ENCODE data around the gene TMEM38A.
A peak's percentile ranks its signal among the peaks of the same experiment; 100 is the strongest.
"Not testable (repeated sequence)": the region's sequence is repeated elsewhere in the genome, so short reads cannot be mapped to it uniquely, and the experiment has no call there.

Gene TMEM38A

DNA sequence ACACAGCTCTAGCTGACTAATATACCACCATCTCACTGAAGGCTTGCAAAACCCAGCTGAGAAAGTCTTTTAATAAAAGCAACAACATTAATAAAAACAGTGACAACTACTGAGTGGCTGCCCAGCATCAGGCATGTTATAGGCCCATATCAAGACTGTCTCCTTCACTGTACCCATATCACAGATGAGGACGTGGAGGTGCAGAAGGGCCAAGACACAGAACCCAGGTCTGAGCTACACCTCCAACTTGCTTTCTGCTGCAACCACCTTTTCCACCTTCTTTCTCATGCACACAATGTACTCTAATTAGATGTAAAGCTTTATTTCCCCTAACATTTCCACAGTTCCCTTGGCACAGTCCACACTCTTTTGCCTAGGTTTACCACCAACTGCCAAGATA is 22.3 kb upstream of the TMEM38A start:
- DNase-seq, result no peak

DNA sequence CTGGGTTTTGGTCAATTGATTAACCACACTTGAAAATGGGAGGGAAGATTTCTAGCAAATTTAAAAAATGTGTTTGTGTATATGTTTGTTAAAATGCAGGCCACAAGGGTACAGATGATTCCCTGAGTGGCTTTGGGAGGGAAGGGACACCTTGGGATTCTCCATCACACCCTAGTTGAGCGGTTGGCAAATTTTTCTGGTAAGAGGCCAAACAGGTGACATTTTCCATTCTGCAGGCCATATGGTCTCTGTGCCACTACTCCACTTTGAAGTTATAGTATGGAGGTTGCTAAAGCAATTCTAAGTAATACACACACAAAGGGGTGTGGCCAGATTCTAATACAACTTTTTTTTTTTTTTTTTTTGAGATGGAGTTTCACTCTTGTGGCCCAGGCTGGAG is 20.0 kb upstream of the TMEM38A start:
- no peak for DNase-seq

DNA sequence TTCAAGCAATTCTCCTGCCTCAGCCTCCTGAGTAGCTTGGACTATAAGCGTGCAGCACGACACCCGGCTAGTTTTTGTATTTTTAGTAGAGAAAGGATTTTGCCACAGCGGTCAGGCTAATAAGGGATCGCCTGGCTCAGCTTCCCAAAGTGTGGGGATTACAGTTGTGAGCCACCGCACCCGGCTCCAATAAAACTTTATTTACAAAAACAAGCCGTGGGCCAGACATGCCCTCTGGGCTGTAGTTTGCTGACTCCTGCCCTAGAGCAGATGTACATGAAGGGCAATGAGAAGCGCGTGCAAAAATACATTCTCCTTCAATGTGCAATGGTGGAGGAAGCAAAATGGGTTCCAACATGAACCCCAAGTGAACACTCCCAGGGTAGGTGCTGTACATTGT is 19.2 kb upstream of the TMEM38A start:
- DNase-seq, result no peak

DNA sequence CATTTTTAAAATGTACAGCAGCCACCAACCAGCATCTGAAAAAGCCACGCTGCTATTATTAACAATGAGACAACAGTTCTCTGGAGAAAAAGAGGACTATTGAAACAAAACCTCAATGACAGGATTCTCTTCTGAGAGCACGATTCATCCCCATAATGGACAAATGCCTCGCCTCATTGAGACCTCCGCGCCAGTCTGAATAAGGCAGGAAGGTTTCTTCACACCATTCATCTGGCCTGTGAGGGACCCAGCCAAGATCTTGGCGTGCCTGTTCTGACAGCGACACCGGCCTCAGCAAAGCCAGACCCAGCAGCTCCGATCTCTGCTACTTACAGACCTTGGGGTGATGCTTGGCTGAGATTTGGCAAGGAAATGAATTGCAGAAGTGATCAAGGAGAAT is 15.8 kb upstream of the TMEM38A start:
- DNase-seq, result no peak

DNA sequence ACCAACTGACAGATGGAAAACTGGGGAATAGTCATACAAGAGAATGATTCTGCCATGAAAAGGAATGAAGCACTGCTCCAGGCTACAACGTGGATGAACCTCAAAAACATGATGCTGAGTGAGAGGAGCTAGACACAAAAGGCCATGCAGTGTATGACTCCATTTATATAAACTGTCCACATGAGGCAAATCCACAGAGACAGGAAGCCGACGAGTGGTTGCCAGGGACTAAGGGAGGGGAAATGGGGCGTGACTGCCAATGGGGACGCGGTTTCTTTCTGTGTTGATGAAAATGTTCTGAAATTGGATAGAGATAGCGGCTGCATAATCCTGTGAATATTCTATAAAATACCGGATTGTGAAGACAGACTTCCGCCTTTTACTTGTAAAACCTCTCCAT is 11.2 kb upstream of the TMEM38A start:
- DNase-seq, result no peak

DNA sequence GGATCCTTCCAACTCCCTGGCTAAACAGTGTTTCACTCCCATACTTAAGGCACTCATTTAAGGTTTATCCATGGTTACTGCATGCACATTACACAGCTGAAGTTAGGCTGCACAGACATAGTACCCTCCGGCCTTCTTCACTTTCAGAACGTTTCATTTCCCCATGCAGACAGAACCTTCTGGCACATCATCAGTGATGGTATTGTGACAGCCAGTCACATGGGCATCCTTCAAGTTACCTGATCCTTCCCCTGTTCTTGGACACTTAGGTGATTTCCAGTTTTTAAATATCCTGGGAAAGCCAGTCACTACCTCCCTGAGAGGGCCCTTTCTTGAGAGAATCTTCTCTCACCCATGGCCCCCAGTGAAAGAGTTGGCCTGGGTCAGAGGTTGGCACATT is 10.1 kb upstream of the TMEM38A start:
- no peak for DNase-seq

DNA sequence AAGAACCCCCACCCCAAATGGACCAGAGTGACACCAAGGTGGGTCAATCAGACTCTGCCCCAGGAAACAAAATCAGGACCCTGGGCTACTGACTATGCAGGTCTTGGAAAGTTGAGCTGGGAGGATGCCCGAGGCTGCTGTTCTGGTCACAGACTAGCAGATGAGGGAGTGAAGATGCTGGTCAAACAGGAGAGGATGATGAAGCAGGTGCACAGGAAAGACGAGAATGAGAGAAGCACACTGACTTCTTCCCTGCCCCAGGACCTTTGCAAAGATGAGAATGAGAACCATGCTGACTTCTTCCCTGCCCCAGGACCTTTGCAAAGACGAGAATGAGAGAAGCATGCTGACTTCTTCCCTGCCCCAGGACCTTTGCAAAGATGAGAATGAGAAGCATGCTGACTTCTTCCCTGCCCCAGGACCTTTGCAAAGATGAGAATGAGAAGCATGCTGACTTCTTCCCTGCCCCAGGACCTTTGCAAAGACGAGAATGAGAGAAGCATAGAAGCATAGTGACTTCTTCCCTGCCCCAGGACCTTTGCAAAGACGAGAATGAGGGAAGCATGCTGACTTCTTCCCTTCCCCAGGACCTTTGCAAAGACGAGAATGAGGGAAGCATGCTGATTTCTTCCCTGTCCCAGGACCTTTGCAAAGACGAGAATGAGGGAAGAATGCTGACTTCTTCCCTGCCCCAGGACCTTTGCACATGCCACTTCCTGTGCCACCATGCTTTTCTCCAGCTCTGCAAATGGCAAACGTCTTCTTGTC is 9.3 kb upstream of the TMEM38A start:
- DNase-seq, result not testable (repeated sequence)

DNA sequence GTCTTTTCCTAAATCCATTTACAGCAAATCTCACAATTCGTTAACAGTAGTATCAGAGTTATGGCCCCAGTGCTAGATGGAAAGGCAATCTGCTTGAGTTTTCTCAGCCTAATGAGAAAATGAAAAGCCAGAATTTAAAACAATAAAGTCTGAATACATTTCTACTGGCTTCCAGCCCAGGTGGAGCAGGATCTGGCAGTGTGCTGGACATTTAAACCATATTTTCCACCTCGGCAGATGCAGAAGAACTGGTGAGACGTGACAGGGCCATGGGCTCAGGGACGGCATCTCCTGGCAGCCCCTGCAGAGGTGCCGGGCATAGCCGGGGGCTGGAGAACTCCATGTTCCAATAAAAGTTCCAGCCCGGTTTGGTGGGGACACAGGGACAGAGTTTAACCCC is 8.1 kb upstream of the TMEM38A start:
- DNase-seq, result no peak

DNA sequence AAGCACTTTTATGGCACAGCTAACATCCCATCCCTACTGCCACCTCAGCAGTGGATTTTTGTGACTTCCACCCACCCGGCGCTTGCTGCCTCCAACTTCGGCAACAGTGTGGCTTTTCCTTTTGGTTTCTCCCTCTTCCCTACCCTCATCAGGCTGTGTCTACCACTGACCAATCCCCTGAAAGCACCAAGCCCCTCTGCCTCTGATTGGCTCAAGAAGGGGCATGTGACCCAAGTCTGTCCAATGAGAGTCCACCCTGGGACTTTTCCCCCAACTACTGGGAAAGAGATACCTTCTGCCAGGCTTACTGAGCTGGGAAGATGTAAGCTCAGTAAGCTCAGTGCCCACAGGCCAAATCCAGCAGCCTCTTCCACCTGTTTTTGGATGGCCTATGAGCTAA is 6.8 kb upstream of the TMEM38A start:
- DNase-seq, result no peak

DNA sequence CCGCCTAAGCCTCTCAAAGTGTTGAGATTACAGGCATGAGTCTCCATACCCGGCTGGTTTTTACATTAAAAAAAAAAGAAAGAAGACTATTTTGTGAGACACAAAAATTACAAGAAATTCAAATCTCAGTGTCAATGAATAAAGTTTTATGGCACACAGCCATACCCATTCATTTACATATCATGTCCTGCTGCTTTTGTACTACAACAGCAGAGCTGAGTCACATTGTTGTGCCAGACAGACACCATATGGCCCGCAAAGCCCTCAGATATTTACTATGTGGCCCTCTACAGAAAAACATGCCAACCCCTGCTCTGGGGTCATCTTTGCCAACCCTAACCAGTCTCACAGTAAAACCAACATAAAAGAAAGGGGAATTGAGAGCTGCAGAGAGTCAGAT is 6.3 kb upstream of the TMEM38A start:
- DNase-seq, result peak in 1 of 2 experiments; percentile 40

DNA sequence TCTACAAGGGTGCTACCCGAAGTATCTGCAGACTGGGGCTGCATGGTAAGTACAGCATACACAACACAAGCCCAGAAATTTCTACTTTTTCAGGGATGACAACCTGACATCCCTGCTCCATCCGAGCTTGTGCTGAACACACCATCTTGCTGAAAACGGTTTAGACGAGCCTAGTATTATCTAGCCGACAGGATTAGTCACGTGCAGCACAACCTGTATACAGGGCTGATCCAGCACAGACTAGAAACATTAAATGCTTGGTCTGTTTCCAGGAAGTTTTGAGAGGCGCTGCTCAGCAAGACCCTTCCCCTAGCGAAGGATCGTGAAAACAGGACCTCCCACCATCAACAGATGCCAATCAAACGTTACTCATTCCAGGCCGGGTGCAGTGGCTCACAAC is 5.2 kb upstream of the TMEM38A start:
- no peak for DNase-seq

DNA sequence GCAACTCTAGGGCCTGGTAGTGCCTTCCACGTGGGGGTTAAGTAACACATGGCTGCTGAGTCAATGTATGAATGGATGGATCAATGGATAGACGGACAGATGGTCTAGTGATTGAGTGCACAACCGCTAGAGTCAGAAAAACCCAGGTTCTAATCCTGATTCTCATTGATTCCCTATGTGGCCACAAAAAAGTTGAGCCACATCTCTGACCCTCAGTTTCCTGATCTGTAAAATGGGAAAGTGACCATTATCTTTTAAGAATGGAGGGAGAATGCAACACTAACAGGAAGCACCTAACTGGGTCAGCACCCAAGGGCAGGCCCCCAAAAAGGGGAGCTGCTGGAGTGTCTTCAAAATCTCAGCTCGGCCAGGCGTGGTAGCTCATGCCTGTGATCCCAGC is 3.6 kb upstream of the TMEM38A start:
- DNase-seq, result no peak

DNA sequence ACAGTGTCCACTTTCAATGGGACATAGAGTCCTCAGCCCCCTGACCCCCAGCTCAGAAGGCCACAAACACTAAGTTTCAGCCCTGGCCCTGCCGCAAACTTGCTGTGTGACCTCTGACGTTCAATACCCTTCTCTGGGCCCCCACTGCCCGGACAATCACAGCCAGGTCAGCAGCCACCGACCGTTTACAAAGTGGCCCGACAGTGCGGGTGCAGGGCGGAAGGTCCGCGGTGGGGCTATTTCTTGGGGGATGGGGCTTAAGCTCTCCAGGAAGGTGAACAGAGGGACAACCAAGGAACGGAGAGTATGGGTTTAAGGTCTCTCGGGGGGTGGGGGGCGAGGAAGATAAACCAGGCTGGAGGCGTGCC is 1.5 kb upstream of the TMEM38A start:
- no peak for DNase-seq

DNA sequence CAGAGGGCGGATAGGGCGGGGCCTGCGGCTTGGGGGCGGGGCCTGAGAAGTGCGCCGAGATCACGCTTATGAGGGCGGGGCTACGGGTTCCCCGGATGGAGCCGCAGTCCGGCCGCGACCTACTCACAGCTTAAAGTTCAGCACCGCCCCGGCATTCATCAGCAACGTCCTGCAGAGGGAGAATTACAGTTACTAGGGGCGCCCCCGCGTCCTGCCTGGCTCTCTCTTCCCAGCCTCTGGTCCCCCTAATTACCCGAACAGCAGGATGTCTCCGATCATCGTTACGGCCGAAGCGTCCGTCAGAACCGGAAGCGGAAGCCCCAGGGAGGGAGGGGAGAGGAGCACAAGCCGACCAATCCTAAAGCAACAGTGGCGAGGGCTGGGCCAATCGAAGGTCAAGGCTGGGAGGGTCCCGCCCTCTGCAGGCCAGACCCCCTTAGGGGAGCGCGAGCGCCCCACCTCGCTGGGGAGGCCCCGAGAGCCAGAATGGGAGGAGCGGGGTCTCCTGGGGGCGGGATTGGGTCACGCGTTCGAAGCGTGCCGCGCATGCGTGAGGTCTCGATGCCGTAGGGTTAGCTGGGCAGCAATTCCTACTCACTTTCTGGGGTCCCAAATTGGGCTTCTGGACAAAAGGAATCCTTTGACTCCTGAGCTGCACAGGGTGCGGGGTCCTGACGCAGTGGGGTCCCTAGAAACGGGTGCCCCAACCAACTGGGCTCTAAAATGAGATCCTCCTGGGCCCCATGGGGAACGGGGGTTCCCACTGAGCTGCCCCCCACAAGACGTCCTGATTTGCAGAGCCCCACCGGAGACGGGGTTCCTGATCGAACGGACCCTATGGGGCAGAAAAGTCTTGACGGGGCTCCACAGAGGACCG is 869 bp upstream of the TMEM38A start, which contains the start of gene SMIM7:
Gene SMIM7, minus strand, starts transcription at position 313 of the 877 bp plus-strand sequence. Its CDS starts 34 bp downstream, at position 279.
- peak; percentile 98 to 100 for DNase-seq

DNA sequence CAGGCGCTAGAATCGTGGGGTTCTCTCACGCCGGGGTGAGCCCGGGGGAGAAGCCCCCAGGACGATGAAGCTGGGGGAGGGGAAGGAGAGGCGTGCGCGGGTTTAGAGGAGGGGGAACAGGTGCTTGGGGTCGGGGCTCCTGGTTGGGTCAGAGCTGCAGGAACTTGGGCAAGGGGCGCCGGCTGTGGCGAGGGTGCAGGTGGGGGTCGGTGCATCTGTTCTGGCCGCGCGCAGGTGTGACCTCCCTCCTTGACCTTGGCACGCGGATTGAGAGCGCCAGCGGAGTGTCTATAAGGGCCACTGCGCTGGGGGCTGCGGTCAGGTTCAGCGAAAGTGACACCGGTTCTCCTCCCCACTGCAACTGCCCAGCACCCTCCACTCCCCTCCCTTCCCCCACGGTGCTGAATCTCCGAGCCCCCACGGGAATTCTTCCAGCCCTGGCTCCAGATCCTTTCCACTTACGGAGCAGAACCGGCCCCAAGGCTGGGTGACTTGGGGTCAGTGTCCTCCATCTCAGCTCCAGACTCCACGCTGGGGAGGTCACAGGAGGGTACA is 618 bp downstream of the TMEM38A start:
- DNase-seq, result peak in 1 of 2 experiments; percentile 33

DNA sequence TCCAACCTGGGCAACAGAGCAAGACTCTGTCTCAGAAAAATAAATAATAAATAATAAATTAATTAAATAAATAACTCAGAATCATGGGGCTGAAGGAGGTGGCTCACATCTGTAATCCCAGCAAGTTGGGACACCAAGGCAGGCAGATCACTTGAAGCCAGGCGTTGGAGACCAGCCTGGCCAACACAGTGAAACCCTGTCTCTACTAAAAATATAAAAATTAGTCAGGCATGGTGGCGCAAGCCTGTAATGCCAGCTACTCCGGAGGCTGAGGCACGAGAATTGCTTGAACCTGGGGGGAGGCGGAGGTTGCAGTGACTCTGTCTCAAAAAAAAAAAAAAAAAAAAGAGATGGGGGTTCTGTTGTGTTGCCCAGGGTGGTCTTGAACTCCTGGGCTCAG is 7.2 kb downstream of the TMEM38A start:
- no peak for DNase-seq

DNA sequence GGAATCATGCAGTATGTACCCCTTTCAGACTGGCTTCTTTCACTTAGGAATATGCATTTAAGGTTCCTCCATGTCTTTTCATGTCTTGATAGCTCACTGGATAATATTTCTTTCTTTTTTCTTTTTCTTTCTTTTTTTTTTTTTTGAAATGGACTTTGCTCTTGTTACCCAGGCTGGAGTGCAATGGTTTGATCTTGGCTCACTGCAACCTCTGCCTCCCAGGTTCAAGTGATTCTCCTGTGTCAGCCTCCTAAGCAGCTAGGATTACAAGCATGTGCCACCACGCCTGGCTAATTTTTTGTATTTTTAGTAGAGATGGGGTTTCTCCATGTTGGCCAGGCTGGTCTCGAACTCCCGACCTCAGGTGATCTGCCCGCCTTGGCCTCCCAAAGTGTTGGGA is 7.8 kb downstream of the TMEM38A start:
- DNase-seq, result not testable (repeated sequence)

DNA sequence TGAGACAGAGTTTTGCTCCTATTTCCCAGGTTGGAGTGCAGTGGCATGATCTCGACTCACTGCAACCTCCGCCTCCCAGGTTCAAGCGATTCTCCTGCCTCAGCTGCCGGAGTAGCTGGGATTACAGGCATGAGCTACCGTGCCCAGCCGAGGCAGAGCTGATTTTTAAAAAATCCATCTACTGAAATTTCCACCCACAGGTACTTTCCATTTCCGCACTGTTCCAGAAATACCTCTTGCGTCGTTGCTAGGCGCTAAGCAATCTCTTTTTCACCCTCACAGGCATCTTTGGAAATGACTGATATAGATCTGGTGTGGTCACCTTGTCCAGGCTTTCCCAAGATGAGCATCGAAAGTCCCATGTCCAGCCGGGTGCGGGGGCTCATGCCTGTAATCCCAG is 9.4 kb downstream of the TMEM38A start:
- no peak for DNase-seq

DNA sequence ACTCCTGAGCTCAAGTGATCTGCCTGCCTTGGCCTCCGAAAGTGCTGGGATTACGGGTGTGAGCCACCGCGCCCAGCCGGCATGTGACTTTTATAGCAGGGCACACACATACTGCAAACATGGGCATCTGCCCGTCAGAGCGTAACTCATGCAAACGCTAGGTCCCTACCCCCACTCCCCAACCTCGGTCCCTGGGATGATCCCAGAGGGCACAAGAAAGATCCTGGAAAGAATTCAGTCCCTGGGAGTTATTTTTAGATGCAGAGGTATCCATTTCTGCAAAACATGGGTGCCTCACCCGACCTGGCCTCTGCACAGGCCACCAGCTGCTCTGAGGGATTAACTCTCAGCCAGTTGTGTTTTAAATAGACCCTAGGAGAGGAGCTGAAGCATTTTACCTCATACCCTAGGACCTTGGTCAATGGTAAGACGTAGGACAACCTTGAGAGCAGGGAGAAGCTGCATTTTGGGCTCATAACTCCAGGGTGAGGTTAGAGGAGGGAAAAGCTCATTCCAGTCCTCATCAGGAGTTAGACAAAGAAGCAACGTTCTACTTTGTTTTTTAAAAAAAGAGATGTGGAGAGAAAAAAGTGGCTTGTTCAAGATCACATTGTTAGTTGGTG is 10.8 kb downstream of the TMEM38A start:
- no peak for DNase-seq

DNA sequence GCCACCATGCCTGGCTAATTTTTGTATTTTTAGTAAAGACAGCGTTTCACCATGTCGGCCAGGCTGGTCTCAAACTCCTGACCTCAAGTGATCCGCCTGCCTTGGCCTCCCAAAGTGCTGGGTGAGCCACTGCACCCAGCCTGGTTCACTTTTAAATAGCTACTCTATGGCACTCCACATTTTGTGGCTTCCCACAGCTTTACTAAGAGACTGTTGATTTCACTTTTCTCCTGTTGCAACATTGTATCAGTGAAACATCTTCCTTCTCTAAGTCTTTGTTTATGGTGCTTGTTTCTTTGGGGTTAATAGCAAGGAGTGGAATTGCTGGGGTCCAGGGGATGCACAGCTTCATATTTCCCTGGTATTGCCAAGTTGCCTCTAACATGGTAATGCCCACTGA is 12.3 kb downstream of the TMEM38A start:
- DNase-seq, result no peak

DNA sequence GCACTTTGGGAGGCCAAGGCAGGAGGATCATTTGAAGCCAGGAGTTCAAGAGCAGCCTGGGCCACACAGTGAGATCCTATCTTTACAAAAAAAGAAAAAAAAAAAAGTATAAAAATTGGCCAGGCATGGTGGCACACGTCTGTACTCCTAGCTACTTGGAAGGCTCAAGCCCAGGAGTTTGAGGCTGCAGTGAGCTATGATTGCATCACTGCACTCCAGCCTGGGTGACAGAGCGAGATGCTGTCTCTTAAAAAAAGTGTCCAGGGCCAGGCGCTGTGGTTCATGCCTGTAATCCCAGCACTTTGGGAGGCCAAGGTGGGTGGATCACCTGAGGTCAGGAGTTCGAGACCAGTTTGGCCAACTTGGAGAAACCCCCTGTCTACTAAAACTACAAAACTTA is 12.9 kb downstream of the TMEM38A start:
- DNase-seq, result not testable (repeated sequence)

DNA sequence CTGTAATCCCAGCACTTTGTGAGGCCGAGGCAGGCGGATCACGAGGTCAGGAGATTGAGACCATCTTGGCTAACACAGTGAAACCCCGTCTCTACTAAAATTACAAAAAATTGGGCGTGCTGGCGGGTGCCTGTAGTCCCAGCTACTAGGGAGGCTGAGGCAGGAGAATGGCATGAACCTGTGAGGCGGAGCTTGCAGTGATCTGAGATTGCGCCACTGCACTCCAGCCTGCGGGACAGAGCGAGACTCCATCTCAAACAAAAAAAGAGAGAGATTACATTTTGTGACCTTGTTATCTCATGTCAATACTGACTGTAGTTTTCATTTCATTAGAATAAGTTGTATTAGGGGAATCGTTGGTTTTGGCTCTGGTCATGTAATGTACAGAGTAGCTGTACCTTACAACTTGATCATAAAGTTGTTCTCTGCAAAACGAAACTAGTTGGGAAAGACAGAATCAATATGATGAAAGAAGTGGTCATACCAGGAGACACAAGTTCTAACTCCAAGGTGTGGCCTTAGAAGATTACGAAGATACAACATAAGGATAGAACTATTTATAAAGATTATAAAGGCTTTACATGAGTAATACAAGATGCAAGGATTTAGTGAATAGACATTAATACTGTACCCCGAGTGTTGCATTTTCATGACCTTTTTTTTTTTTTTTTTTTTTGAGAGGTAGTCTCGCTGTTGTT is 15.3 kb downstream of the TMEM38A start:
- DNase-seq, result no peak

DNA sequence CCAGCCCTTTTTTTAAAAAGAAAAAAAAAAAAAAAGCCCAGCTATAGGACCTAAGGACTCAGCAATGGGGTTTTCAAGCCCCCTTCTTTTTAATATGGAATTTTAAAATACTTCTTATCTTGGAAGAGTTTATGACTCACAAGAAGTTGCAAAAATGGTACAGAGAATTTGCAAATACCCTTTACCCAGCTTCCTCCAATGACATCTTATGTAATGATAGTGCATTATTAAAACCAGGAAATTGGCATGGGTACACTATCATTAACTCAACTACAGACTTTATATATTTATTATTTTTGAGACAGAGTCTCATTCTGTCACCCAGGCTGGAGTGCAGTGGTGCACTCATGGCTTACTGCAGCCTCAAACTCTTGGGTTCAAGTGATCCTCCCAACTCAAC is 16.1 kb downstream of the TMEM38A start:
- DNase-seq, result no peak

All from NCI-H446 (cell line).